ENCODE data around the gene CDC73.
"Not testable (repeated sequence)": the region's sequence is repeated elsewhere in the genome, so short reads cannot be mapped to it uniquely, and the experiment has no call there.

CDC73 gene

DNA sequence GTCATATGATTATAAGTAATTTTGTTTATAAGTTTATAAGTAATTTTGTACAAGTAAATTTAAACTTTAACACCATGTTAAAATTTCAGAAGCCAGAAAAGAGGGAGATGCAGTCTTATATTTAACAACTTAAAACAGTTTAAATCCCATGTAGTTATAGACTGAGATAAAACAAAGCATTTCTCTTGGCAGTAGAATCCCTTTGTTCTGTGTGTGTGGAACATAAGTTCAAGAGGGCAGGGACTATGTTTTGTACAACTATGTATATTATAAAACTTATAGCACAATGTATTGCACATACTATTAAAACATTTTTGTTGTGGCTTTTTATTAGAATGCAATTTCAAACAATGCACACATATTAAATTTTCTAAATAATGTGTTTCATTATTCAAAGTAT lies 109.3 kb downstream of the CDC73 start:
- not testable (repeated sequence) for DNase-seq (ENCODE audit: low spot score)

DNA sequence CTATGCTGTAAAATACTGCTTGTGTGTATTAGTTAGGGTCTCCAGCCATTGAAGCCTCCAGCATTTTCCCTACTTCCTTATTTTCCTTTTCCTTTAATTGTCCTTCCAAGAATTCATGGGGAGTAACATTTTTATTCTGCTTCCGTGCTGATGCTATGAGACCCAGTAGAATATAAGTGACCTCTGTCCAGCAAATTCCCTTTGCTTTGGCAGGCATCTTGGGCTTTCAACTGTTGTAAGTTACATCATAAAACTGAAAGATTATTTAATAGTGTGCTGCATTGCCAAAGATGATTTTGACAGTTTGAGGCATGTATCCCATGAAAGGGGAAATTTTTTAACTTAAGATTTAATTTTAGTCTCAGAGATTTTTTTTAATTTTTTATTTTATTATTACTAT lies 112.7 kb downstream of the CDC73 start:
- DNase-seq (ENCODE audit: low spot score): no peak

DNA sequence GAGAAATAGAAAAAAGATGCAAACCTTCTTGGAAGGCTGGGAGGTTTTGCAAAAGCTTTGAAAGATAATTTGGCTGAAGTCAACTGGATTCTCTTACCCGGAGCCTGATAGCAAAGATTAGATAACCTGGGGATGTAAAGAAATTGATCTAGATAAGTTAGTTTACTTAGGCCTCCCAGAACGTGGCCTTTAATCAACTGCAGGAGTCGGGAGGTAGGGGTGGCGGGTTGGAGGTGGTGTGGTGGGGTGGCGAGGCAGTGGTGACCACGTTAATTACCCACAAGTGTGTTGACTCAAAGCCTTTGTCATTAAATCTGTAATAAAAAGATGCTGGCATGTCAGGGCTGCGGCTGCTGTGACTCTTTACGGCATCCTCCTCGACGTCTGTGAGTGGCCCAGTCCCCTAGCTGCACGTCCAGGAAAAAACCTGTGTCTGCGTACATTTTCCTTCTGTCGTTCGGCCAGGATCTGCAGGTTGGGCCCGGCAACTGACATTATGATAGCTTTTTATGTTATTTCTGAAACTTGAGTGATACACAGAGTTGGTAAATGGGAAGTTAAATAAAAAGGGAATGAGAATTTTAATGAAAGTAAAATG lies 115.6 kb downstream of the CDC73 start:
- no peak for DNase-seq (ENCODE audit: low spot score)

DNA sequence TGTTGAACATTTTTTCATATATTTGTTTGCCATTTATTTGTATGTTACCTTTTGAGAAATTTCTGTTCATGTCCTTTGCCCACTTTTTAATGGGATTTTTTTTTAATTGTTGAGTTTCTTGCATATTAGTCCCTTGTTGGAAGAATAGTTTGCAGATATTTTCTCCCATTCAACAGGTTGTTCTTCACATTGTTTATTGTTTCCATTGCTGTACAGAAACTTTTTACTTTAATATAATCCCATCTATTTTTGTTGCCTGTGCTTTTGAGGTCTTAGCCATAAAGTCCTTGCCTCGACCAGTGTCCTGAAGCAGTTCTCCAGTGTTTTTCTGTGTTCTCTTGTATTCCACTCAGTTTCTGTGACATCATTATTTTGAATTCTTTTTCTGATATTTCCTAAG lies 118.8 kb downstream of the CDC73 start:
- no peak for DNase-seq (ENCODE audit: low spot score)

DNA sequence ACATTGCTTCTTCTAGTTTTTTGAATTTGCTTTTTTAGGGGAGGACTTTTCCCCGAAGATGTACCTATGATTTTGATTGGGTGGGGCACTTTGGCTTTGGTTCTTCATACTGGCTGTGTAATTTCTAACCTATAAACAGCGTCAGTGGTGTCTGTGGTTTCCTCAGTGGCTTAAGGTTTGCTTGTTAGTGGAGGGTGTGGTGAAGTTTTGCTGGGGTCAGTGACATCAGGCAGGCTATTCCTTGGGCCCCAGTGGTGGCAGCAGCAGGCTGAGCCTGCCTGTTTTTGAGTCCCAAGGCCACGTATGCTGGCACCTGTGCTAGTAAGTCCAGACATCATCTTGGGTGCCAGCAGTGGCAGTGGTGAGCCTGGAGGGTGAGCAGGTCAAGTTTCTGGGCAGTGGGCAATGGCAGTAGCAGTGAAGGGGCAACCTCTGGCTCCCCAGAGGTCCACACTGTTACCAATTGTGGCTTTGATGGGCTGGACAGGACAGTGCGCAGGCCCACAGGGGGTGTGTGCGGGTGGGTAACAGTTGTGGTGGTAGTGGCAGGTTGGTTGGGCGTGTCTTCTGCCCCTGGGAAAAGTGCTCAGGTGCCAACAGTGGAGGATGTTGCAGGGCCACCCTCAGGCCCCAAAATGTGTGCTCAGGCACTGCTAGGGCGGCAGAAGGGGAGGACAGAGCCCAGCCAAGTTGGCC lies 119.4 kb downstream of the CDC73 start:
- no peak for DNase-seq (ENCODE audit: low spot score)

DNA sequence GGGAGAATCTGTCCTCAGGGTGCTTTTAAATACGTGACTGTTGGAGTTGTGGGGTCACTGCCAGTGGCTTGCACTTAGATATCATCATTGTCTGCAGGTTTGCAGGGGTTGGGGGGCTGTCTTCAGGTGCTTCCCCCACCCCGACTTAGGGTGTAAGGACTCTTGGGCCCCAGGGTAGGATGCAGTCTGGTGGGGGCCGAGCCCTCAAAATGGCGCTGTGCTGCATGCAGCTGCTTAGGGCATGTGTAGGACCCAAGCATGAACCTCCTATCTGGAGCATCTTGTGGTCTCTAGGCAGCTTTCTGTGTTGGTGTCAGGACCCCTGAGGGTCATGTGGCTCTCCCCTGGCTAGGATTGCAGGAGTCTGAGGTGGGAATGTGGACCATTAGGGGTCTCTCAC lies 120.2 kb downstream of the CDC73 start:
- no peak for DNase-seq (ENCODE audit: low spot score)

DNA sequence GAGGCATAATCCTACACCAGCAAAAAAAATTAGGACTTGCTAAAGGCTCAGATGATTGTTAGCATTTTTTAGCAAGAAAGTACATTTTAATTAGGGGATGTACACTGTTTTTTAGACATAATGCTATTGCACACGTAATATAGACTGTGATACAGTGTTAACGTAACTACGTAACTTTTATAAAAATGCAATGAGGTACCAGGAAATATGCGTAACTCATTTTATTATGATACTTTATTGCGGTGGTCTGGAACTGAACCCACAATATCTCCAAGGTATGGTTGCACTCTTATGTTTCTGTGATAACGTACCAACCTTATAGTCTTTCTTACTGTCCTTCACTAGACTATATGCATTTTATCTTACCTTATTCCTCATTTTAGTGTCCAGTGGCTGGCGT lies 127.4 kb downstream of the CDC73 start:
- no peak for DNase-seq (ENCODE audit: low spot score)

DNA sequence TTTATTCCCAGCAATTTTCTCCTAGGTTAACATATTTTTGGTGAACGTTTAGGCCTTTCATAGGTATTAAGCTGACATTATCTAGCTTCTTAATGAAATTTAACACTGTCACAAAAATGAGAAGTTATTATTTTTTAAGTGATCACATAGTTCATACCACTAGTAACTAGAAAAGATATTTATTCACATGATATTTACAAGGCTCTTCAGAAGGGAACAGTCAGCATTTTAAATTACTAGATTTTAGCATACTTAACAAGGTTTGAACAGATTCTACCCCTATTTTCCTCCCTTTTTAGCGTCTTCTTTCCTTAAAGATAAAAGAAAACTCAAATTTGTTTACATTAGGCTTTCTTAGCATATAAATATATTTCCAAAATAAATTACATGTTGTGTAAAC lies 130.1 kb downstream of the CDC73 start:
- DNase-seq (ENCODE audit: low spot score): no peak

DNA sequence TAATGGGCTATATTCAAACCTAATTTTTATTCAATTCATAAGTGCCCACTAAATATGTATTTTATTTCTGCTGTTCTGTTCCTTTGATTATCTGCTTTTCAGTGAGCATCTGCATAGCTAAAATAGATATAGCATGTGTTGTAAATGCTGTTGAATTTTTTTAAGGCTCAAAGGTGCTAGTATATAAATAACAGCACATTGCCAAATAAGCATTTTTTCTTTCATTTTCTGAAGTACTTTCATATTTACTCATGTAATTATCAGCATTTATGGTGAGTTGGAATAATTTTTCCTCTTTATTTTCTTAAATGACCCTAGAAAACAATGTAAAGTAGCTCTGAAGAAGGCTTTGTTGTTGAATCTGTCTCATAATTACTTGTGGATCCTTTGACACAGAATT lies 134.2 kb downstream of the CDC73 start:
- DNase-seq (ENCODE audit: low spot score): no peak

DNA sequence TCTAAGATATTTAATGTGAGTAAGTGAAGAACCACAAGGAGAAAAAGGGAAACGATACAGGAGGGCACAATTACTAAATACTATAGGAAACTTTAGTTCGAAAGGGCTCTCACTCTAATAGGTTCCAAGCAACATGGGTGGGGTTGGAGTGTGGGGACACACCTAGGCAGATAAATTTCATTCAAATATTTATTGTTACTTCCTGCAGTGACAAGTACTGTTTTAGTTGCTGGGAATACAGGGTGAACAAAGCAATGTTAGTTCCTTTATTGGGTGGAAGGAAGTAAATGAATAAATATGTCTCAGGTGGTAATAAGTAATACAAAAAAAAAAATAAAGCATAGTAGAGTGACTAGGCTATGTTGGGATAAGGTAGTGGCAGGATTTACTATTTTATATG lies 137.8 kb downstream of the CDC73 start:
- no peak for DNase-seq (ENCODE audit: low spot score)

DNA sequence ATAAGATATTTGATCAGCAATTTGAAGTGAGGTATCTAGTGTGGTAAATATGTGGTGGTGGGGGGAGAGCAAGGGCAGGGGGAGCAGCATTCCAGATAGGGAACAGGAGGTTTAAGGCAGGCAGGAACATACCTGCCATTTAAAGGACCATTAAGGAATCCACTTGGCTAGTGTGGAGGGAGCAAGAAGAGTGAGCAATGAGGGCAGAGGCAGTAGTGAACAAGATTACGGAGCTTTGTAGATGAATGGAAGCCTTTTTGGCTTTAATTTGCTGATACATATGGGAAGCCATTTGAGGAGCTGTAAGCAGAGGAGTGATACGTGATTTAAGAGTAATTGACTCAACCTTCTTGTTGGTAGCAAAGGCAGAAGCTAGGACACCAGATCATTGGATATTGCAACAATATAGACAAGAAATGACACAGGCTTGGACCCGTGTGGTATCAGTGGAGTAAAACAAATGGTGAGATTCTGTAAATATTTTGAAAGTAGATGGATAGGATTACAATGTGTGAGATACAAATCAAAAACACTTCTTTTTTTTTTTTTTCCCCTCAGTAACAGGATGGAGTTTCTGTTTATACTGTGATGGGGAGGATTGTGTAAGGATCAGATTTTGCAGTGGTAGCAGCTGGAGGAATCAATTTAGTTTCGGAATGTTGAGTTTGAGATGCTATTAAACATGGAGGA lies 138.4 kb downstream of the CDC73 start:
- DNase-seq (ENCODE audit: low spot score): no peak

DNA sequence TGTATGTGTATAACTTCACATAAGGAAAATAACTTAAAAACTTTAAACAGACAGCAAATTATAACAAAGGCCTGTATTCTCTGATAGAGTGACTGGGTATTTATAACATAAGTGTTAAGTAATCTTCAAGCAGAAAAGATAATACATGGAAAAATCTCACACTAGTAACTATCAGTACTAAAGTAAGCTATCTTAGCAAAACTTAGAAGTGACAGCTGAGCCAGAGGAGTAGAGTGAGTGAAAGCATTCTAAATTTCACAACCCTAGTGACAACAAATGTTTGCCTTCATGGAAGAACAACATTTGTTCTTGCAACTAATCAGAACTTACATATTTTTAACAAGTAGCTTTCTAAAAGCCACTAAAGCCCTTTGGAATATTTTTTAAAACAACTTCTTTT lies 139.1 kb downstream of the CDC73 start:
- no peak for DNase-seq (ENCODE audit: low spot score)

DNA sequence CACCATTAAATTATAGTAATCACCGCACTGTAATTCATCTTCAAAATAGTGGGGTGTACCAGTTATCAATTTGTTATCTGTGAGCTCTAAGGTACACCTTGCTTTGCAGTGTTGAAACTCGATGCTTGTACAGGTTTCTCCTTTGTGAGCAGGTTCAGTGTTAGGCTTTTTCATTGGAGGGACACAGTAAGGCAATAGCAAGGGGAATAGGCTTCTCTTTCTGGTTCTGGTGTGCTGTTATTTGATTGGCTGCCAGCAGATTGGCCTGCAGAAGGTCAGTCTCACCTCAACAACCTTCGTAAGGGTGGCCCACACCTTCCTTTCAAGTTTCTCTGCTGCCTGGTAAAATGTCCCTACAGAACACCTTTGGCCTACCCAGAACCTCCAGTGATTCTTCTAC lies 140.8 kb downstream of the CDC73 start:
- DNase-seq (ENCODE audit: low spot score): no peak

DNA sequence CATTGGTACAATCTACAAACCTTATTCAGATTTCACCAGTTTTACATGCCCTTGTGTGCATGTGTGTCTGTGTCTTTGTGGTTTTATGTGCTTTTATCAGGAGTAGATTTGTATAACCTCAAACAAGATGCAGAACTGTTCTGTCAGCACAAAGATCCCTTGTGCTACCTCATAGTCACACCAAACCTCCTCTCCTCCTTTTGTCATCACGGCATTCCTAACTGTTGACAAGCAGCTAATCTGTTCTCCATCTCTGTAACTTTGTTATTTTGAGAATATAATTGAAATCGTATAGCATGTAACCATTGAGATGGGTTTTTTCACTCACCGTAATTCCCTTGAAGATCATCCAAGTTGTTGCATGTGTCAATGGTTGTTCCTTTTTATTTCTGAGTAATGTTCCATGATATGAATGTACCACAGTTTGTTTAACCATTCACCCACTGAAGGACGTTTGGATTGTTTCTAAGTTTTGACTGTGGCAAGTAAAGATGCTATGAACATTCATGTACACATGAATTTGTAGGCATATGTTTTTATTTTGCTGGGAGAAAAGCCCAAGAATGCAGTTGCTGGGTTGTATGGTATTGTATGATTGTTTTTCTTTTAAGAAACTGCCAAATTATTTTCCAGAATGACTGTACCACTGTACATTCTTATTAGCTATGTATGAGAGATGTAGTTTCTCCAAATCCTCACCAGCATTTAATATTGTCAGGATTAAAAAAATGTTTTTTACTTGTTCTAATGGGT lies 142.7 kb downstream of the CDC73 start:
- DNase-seq (ENCODE audit: low spot score): no peak

DNA sequence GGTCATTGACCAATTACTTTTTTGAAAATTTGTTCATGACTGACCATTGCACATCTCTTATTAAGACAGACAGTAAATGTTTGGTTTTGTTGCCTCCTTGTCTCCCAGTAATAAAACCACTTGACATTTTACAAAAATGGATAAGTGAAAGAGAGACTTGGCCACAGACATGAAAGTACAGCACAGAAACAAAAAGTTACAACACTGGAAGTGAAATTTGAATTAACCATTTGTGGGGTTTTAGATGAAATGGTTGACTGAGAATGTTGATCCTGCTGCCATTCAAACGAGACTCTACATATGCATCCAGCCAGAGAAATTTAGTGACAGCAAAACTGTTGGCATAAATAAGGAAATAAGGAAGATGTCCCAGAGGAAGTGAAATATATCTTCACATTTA lies 143.9 kb downstream of the CDC73 start:
- no peak for DNase-seq (ENCODE audit: low spot score)

DNA sequence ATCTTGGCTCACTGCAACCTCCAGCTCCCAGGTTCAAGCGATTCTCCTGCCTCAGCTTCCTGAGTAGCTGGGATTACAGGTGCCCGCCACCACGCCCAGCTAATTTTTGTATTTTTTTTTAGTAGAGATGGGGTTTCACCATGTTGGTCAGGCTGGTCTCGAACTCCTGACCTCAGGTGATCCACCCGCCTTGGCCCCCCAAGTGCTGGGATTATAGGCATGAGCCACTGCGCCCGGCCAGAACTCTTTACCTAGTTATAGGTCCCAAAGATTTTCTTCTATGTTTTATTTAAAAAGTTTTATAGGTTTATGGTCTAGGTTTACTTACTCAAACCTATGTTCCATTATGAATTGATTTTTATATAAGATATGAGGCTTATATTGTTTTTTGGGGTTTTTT lies 145.0 kb downstream of the CDC73 start:
- not testable (repeated sequence) for DNase-seq (ENCODE audit: low spot score)

DNA sequence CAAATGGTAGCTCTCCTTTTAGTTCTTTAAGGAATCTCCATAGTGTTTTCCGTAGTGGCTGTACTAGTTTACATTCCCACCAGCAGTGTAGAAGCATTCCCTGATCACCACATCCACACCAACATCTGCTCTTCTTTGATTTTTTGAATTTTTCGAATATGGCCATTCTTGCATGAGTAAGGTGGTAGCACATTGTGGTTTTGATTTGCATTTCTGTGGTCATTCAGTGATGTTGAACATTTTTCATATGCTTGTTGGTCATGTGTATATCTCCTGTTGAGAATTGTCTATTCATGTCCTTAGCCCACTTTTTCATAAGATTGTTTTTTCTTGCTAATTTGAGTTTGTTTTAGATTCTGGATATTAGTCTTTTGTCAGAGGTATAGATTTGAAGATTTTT lies 149.2 kb downstream of the CDC73 start:
- no peak for DNase-seq (ENCODE audit: low spot score)

DNA sequence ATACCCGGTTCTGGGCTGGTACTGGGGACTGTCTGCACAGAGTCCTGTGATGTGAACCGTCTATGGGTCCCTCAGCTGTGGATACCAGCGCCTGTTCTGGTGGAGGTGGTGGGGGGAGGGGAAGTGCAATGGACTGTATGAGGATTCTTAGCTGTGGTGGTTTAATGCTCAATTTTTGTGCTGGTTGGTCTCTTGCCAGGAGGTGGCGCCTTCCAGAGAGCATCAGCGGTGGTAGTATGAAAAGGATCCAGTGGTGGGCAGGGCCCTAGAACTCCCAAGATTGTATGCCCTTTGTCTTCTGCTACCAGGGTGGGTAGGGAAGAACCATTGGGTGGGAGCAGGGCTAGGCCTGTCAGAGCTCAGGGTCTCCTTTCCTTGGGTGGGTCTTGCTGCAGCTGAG lies 153.9 kb downstream of the CDC73 start:
- no peak for DNase-seq (ENCODE audit: low spot score)

DNA sequence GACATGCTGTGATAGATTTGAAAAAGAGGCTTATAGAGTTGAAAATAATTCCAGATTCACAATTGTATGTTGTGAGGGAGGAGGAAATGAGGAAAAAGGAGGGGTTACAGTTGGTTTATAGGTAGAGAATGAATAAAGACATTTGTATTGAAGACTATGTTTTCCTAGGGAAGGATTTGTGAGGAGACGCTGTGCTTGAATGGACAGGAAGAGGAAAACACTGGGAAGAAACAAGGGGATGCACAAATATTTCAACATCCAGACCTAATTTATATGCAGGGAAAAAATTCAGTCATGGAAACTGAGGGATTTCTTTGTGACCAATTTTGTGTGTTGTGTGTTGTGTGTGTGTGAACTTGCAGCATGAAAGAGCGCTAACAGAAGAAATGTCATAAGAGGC lies 157.1 kb downstream of the CDC73 start:
- no peak for DNase-seq (ENCODE audit: low spot score)

DNA sequence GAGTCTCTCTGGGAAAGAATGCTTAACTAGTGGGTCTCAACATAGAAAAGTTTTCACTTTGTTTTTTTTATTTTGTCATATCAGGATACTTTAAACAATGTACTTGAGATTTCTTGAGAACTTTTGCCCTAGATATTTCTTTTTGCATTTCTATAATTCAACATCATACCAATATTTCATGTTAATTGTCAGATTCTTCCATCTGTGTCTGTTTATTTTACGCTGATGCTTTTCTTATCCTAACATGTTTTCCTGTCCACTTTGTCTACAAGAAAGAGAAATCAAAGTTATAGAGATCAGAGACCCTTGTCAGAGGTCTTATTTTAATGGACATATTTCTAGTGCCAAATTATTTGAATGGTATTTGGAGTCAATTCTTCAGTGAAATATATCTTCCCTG lies 160.1 kb downstream of the CDC73 start:
- DNase-seq (ENCODE audit: low spot score): no peak

DNA sequence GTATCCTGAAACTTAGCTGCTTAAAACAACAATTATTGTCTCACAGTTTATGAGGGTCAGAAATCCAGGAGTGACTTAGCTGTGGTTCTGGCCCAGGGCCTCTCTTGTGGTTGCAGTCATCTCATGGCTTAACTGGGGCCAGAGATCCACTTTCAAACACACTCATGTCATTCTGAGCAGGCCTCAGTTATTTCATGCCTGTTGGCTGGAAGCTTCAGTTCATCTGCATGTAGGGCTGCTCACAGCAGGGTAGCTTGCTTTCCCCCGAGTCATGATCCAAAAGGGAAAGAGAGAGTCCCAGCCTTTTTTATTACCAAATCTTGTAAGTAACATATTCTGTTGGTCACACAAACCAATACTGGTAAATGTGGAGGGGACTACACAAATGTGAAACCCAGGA lies 161.2 kb downstream of the CDC73 start:
- DNase-seq (ENCODE audit: low spot score): no peak

DNA sequence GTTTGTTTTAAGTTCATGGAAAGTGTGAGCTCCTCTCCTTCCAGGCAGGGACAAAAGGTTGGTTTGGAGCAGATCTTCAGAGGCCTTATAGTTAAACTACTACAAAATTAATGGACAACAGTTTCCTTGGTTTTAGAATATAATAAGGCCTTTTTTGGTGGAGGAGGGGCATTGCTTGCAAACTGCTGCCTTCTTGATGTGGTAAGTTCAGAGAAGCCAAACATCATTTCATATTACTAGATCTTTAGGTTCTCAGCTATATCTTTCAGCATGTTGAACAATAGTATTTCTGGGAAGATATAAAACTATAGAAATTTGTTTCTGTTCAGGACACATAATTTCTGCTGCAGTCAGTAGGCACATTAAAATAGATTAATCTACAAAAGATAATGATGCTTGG lies 162.4 kb downstream of the CDC73 start:
- no peak for DNase-seq (ENCODE audit: low spot score)

DNA sequence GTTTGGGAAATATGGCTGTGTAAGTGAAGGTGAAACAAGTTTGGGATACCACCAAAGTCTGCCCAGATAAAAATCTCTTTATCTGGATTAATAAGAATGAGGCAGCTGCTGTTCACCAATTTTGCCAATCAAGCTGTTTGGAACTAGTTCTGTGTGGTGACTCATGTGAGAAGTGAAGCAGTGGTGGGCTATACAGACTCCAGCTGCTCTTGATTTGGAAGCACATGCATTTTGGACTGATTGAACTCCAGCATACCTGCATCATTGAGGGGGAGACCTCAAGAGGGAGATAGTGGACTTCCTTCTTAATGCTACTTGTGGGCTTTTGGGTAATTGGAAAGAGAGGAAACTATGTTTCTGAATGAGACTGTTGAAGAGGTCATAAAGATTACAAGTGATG lies 163.8 kb downstream of the CDC73 start:
- no peak for DNase-seq (ENCODE audit: low spot score)
